Stimulated activated CD8-positive, alpha-beta memory T cell treated with anti-CD3 and anti-CD28 coated beads, Interleukin-15, amount 100 ng/mL, for 1 hour (primary cell): ENCODE results near the gene MXD3.
"Not testable (repeated sequence)": the region's sequence is repeated elsewhere in the genome, so short reads cannot be mapped to it uniquely, and the experiment has no call there.

Source experiments
- DNase-seq: peaks from one replicate; pipeline ENCODE4 v3.0.0-alpha.2; 2020; ENCODE audit warnings: low read depth

Gene MXD3

DNA sequence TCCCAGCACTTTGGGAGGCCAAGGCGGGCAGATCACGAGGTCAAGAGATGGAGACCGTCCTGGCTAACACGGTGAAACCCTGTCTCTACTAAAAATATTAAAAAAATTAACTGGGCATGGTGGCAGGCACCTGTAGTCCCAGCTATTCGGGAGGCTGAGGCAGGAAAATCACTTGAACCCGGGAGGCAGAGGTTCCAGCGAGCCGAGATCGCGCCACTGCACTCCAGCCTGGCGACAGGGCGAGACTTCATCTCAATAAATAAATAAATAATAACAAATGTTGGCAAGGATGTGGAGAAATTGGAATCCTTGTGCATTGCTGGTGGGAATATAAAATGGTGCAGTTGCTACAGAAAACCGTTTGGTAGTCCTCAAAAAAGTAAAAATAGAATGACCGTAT, 31.3 kb upstream of the MXD3 start:
- not testable (repeated sequence) for DNase-seq

DNA sequence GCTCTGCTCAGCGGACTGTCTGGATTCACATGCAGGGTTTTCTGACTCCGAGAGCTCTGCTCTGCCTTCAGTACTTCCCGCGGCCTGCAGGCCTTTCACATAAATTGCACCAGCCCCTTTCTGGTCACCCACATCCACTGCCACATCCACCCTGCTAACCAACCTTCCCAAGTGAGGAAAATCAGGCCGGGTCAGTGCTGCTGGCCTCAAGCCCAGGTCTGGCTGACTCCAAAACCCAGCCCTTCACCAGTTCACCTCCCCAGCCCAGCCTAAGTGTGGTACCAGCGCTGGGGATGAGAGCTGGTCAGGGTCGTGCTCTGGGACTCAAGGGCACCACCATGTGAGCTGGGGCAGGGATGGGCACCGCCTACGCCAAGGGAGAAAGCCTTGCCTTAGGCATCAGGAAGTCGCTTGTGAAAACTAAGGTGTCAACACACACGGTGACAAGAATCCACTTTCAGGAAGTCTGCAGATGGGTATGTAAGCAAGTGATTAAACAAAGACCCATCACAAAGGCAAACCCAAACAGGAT, 27.5 kb upstream of the MXD3 start:
- no peak for DNase-seq

DNA sequence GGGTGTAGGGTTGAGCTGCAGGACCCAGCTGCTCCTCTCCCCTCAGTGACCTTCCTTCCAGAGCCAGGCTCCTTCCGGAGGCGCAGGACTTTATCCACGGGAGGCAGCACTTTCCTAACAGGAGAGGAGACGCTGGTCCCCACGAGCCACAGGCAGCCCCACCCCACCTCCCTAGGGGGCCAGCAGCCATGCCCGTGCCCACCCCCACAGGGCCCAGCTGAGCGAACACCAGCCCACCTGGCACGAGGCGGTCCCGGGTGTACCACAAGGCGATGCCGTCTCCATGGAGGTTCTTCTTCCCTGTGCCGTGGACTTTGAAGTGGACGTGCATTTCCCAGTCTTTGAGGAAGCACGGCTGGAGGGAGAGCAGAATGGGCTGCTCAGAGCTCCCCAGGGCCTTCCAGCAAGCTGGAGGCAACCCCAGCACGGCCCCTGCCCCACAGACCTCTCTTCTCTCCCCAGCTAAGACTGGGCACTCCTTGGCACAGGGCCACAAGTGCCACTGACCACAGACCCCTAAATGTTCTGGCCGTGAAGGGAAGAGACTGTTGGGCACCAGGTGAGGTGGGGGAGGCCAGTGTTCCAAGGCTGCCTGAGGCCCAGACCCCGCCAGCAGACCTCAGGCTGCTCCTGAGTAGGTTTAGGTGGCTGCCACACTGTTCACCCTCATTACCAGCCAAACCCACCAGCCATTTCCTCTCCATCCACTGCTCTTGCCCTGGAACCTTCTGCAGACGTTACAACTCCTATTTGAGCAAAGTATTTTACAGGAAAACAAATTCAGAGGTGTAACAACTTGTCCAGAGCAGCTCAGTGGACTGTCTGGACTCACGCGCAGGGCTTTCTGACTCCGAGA, 26.8 kb upstream of the MXD3 start:
- DNase-seq: no peak

DNA sequence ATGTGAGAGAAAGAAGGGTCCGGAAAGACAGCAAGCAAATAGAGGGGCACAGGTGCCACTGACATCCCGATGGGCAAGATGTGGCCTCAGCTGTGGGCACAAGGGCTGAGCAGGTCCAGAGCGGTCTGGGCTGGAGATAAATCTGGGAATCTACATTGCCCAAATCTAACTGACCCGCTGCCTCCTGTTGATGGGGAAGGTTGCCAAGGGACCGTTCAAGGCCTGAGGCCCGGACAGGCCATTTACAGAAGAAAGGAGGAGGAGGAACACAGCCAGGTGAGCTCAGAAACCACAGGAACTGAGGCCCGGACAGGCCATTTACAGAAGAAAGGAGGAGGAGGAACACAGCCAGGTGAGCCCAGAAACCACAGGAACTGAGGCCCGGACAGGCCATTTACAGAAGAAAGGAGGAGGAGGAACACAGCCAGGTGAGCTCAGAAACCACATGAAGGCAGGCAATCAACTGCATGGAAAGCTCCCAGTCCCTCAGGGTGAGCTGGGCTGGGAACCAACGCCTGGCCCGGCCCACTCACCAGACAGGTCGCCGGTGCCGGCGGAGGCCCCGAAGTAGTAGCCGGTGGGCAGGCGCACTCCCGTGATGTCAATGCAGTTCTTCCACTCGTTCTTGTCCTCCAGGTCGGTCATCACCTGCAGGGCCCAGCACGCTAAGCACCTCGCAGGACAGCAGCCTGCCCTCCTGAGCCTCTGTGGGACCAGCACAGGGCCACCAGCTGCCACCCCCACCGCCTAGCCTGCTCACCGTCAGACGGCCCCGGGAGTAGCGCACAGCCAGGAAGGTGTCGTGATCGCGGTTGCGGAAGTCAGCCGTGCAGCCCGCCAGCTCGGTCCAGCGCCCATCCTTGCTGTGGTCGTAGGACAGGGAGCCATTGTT, 25.2 kb upstream of the MXD3 start:
- DNase-seq: no peak

DNA sequence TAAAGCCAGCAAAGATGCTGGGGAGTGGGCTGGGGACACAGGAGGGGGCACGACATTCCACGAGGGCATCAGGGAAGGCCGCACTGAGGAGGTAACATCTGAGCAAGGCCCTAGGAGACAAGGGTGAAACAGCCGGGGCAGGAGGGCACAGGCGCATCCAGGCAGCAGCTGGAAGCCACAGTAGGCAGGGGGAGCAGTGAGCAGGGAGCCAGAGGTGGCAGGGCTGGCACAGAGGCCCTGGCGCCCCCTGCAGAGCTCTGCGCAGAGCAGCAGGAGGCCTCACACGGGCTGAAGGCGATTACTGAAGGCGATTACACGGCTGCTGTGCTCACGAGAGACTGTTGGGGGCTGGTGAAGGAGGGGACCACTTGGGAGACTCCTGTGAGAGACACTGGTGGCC, 24.4 kb upstream of the MXD3 start:
- DNase-seq: no peak

DNA sequence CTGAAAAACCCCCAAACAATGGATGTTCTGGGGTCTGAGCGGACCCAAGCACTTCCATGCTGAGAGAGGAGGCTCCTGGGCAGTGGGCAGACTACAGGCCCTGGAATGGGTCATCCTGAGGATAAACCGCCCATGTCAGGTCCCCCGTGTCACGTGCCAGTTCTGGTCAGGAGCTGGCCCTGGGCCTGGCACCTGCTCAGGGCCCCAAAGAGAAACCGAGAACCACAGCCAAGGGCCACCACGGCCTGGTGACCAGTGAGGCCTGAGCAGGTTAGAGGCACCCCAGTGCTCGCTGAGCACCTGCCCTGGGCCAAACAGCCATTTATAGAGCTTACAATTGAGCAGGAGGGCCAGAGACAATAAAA, 24.0 kb upstream of the MXD3 start:
- DNase-seq: no peak

DNA sequence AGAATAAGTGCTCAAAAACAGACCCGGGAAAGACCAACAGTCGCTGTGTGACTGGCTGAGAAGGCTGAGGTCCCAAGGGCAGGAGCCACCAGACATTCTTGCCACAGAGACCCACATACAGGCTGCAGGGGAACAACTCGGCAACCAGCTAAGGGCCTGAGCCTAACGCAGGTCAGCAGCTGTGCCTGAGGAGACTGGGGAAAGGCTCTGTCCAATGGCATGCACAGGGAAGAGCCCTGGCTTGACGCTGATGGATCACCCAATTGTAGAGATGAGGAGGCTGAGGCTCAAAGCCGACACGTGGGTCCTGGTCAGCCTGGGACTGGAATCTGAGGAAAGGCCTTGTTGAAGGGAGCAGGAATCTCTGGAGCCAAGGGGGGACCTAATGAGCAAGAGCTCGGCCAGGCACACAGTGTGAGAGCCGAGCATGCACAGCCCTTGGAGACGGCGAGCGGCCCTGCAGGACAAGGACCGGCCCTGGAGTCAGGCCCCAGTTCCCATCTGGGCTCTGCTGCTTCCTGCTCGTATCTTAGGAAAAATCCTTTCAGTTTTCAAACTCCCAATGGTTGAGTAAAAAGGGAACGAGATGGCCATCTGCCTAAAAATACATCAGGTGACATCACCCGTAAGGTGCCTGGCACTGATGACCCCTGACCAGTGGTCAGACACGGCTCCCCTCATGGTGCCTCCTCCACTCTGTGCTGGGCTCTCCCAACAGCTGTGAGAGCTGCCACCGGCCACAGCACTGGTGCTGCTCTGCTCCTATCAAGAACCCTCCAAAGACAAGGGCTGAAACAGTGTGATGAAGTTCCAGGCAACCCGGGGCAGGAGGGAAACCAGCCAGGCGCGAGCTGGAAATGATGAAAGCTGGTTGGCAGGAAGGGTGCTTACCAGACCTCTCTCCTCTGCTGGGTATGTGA, 23.3 kb upstream of the MXD3 start:
- DNase-seq: no peak

DNA sequence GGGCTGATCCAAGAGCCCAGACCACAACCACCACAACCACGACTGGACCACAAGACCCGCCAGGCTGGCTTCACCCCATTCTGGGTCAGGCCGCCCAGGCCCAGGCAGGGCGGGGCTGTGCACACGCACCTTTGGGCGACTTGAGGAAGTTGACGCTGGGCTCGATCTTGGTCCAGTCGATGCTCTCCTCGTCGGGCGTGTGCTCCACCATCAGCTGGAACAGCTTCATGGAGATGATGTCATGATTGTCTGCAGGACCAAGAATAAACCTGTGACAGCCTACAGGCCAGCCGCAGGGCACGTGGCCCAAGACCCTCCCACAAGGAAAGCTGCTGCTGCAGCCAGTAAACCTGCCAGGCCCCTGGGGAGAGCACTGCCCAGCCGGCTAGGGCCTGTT, 22.5 kb upstream of the MXD3 start:
- no peak for DNase-seq

DNA sequence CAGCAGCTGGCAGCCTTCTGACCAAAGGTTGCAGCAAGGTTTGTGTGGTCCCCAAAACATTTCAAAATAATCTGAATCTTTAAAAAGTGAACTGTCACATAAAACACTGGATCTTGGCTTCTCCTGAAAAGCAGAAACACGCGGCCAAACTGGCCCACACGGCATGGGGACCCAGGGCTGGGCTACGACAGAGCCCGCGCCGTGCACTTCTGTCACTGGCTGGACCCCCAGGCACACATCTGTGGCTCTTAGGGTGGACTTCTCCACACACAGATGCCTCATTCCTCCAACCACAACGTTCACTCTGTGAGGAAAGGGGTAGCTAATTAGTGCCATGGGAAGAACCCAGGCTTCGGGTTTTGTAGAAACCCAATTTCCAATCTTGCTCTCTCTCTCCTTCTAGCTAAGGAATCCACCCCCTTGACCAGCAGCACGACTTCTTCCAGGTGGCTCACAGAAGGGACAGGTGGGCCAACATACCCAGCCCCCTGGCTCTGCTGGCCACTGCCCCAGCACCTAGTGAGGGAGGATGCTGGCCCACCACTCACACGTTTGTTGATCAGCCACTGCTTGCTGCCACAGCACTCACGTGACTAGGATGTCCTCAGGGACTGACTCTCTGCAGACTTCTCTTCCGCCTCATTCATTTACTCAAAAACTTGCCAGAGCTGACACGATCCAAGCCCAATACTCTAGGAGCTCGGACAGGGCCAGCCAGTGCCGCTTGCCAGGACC, 21.9 kb upstream of the MXD3 start:
- DNase-seq: no peak

DNA sequence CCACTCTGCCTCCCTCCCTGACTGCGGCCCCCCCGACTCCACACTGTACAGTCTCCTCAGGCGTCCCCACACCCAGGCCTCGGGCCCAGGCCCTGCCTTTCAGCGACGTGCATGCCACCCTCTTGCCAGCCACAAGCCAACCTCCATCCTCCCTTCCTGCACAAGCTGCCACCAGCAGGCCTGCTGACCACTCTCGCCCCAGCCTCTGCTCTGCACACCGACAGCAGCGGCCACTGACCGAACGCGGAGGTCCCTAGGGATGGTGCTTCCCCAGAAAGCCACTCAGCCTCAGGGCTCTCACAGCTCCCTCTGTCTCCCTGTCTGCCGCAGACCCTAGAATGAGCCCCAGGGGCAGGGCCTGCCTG, 21.2 kb upstream of the MXD3 start:
- no peak for DNase-seq

DNA sequence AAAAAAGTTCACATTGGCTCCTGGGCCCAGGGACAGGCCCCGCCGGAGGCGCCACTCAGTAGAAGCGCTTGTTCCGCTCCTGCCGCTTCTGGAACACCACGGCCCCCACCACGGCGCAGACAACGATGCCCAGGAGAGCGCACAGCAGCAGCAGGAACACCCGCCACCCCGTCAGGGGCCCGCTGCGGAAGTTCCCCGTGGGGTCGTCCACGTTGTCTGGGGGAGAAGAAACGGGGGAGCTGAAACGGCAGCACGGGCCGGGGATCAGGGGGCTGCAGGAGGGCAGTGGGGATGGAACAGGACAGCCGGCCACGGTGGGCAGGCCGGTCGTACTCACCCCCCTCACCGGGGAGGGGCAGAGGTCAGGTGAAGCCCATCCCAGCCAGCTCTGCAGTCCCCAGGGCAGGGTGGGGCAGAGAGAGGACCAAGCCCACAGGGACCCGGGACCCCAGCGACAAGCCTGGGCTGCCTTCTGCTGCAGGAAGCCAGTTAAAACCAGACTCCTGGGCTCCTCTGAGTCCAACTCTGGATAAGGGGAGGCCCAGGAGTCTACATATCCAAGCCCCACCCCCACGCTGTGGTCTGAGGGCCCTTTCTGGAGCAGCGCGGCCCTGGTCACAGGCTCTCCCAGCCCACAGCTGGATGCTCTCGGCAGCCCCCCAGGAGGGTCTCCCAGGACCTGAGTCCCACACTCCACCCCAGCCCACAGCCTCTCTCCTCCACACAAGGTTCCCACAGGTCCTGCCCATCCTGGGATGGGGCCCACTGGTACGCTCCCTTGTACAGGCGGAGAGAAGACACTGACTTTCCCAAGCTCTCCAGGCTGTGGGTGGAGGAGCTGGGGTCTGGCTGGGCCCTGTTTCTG, 20.6 kb upstream of the MXD3 start:
- no peak for DNase-seq

DNA sequence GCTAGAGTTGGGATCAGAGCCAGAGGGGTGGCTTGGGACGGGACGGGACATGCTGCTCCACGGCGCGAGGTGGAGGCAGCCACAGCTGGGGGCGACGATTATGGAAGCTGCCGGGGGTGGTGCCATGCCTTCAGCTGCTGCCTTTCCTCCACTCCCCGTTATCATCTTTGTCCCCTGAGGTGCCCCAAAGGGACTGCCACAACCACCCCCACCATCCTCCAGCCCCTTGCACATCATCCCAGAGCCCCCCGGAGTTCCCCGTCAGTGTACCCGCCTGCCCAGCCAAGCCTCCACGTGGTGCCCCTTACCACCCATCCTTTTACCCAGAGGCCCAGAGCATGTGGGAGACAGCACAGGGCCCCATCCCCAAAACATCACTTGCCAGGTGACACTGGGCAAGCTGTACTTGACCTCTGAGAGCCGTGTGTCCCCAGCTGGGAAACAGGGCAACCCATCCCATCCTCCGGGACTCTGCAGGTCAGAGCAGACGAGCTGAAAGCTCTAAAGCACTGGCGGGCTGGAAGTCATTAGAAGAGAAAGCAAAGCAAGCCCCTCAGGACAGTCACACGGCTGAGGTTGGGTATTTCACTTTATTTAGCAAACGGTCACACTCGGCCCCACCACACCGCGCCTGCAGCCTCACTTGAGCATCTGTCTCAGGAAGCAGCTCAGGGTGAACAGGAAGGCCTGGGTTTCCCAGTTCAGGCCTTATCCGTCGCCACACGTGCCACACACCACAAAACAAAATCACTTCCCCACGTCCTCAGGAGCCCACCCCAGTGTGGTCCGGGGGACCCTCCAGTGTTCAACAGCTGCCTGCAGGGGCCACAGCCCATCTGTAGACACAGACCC, 19.5 kb upstream of the MXD3 start:
- DNase-seq: no peak

DNA sequence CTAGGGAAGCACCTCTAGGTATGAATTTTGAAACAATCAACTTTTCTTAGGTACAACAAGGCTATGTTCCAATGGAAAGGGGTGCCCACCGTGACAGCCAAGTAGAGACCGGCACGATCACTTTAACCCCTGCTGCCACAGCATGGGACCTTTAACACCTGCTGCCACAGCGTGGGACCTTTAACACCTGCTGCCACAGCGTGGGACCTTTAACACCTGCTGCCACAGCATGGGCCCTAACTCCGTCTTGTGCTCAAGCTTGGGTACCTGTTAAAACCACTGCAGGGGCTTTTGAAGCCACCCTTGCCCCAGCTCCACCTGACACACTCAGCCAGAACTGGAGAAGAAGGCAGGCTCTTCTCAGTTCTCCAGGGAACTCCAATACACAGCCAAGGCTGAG, 18.2 kb upstream of the MXD3 start:
- no peak for DNase-seq

DNA sequence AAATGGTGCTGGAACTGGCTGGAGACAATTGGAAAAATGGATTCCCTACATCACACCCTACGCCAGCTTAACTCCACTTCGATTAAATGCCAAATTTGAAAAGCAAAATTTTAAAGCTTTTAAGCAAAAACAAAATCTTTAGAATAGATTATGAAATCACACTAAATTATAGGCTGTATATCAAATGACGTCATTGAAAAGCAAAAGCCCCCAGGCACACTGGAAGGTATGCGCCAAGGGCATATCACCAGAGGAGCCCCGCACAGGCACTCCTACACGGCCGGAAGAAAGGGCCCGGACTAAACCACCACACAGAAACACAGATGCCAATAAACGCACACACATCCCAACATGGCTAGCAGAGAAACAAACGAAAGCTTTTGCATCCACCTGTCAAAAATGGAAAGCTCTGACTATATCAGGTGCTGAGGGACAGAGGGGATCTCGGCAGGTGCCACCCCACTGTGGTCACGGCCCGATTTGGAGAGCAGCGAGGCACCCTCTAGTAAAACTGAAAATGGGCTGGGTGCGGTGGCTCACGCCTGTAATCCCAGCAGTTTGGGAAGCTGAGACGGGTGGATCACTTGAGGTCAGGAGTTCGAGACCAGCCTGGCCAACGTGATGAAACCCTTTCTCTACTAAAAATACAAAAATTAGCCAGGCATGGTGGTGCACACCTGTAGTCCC, 17.0 kb upstream of the MXD3 start:
- DNase-seq: no peak

DNA sequence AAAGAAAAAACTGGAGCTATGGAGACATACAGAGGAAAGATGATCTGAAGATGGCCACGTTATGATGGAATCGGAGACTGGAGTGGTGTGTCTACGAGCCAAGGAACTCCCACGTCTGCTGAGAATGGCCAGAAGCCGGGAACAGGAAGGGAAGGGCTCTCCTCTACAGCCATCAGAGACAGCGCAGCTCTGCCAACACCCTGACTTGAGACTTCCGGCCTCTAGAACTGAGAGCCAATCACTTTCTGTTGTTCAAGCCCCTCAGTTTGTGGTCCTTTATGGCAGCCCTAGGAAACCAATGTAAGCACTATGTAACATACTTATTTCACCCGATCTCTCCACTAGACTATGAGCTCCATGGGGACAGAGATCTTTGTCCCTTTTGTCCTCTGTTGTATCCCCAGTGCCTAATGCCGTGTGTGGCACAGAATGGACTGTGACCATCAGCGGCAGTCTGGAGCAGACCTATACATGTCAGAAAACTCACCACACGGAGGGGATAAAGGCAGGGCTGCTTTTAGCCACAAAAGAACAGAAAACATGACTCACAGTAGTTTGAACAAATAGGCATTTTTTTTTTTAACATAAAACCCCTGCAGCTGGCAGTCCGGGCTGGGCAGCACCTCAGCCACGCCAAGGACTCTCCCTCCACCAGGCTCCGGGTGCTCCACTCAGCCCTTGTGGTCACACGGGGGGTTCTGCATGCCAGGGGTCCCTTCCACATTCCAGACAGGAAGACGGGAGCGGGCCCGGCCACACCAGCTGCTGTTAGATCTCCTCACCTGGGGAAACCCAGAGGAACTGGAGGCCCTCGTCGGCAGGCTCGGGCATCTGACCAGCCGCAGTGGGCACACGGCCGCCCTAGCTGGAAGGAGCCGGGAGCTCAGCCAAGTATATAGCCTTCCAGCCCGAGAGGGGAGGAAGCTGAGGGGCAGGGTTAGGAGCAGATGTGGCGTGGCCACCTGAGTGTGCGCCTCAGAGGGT, 16.1 kb upstream of the MXD3 start:
- DNase-seq: no peak

DNA sequence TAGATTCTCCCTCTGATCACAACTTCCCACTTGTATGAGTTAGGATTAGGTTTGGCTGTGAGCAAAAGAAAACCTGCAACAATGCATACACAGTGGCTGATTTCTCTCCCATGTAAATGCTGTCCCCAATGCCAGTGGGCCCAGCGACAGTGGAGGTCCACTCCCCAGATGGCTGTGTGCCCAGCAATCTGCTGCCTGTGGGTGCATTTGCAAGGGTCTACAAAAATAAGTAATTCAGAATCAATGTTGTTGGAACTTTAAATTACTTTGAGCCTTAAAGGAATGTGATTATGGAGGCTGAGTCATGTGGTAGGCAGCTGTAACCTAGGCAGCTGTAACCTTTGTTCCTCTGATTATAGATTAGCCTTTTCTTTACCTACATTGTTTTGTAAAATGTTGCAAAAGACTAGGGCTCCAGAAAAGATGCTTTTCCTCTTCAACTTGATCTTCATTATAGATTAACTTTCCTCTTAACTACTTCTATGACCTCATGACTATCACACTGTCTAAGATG, 14.2 kb upstream of the MXD3 start:
- no peak for DNase-seq

DNA sequence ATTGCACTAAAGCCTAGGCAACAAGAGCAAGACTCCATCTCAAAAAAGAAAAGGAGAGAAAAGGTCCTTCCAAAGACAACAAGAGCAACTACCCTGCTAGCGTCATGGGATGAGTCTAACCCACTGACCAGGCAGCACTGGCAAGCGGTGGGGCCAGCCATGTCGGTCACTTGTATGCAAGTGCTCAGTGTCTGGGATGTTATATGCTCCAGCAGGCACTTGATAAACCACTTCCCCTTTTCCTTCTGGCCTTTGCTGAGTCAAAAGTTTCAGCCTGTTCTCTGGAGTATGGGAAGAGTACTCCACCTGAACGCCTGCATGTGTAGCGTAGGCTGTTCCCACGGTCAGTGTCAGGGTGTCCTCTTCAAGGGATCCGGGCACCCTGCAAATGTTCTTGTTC, 9.2 kb upstream of the MXD3 start:
- no peak for DNase-seq
